ENCODE data around the gene CRKL.
A peak's percentile ranks its signal among the peaks of the same experiment; 100 is the strongest.
"Not testable (repeated sequence)": the region's sequence is repeated elsewhere in the genome, so short reads cannot be mapped to it uniquely, and the experiment has no call there.

The CRKL gene

GRCh38 chr22:20918663-20919218, 1.5 kb downstream of the CRKL start:
- Histone ChIP-seq H3K36me3 (ENCODE audit: control insufficient read depth, insufficient read depth, low read length) (no peaks in the 10 kb centered on the region), H3K27me3 (ENCODE audit: control insufficient read depth, insufficient read depth, low read length, poor library complexity, severe bottlenecking) (no peaks in the 10 kb centered on the region), H3K4me3 (ENCODE audit: insufficient read depth, low read depth, low read length) (peak overlapping the region; percentile 77), H3K9me3 (ENCODE audit: control insufficient read depth, low read length) (no peaks in the 10 kb centered on the region), H3K27ac (ENCODE audit: insufficient read depth, low read depth, low read length, poor library complexity, severe bottlenecking) (no peak overlapping the region), H3K4me1 (ENCODE audit: control insufficient read depth, insufficient read depth, low read length) (peaks cover 5% of the 10 kb centered on the region)
- 2% methylated on average over 16 to 17 of the region's 19 CpGs for WGBS, 2 experiments

GRCh38 chr22:20919718-20920117, 2.5 kb downstream of the CRKL start:
- Histone ChIP-seq H3K27ac (ENCODE audit: insufficient read depth, low read depth, low read length, poor library complexity, severe bottlenecking) (no peak overlapping the region), H3K4me1 (ENCODE audit: control insufficient read depth, insufficient read depth, low read length) (peaks cover 5% of the 10 kb centered on the region), H3K9me3 (ENCODE audit: control insufficient read depth, low read length) (no peaks in the 10 kb centered on the region), H3K36me3 (ENCODE audit: control insufficient read depth, insufficient read depth, low read length) (no peaks in the 10 kb centered on the region), H3K27me3 (ENCODE audit: control insufficient read depth, insufficient read depth, low read length, poor library complexity, severe bottlenecking) (no peaks in the 10 kb centered on the region), H3K4me3 (ENCODE audit: insufficient read depth, low read depth, low read length) (peak overlapping the region; percentile 77)
- 31 to 38% methylated on average over 1 of the region's 4 CpGs for WGBS, 2 experiments

- 80 to 82% methylated on average over 3 of the region's 3 CpGs for WGBS, 2 experiments
- H3K4me3 ChIP-seq (ENCODE audit: insufficient read depth, low read depth, low read length) = peak overlapping the region; percentile 77
Measured at GRCh38 chr22:20920881-20921203, 3.6 kb downstream of the CRKL start.

GRCh38 chr22:20922141-20922751, 5.0 kb downstream of the CRKL start:
- H3K27me3 ChIP-seq (ENCODE audit: control insufficient read depth, insufficient read depth, low read length, poor library complexity, severe bottlenecking) = no peaks in the 10 kb centered on the region
- H3K4me3 ChIP-seq (ENCODE audit: insufficient read depth, low read depth, low read length) = no peak overlapping the region
- no peaks in the 10 kb centered on the region for H3K9me3 ChIP-seq (ENCODE audit: control insufficient read depth, low read length)
- no peak overlapping the region for H3K27ac ChIP-seq (ENCODE audit: insufficient read depth, low read depth, low read length, poor library complexity, severe bottlenecking)
- peaks cover 13% of the 10 kb centered on the region for H3K4me1 ChIP-seq (ENCODE audit: control insufficient read depth, insufficient read depth, low read length)
- H3K36me3 ChIP-seq (ENCODE audit: control insufficient read depth, insufficient read depth, low read length) = peaks cover 3% of the 10 kb centered on the region
- 65 to 66% methylated on average over 3 of the region's 3 CpGs for WGBS, 2 experiments

More at GRCh38 chr22:20920881-20921203, 3.6 kb downstream of the CRKL start:
- Histone ChIP-seq H3K27me3 (ENCODE audit: control insufficient read depth, insufficient read depth, low read length, poor library complexity, severe bottlenecking) (no peaks in the 10 kb centered on the region), H3K9me3 (ENCODE audit: control insufficient read depth, low read length) (no peaks in the 10 kb centered on the region), H3K4me1 (ENCODE audit: control insufficient read depth, insufficient read depth, low read length) (peaks cover 10% of the 10 kb centered on the region), H3K36me3 (ENCODE audit: control insufficient read depth, insufficient read depth, low read length) (peaks cover 3% of the 10 kb centered on the region), H3K27ac (ENCODE audit: insufficient read depth, low read depth, low read length, poor library complexity, severe bottlenecking) (no peak overlapping the region)

- Histone ChIP-seq H3K27me3 (ENCODE audit: control insufficient read depth, insufficient read depth, low read length, poor library complexity, severe bottlenecking) (no peaks in the 10 kb centered on the region), H3K9me3 (ENCODE audit: control insufficient read depth, low read length) (no peaks in the 10 kb centered on the region), H3K4me1 (ENCODE audit: control insufficient read depth, insufficient read depth, low read length) (peaks cover 13% of the 10 kb centered on the region), H3K4me3 (ENCODE audit: insufficient read depth, low read depth, low read length) (no peak overlapping the region), H3K27ac (ENCODE audit: insufficient read depth, low read depth, low read length, poor library complexity, severe bottlenecking) (no peak overlapping the region), H3K36me3 (ENCODE audit: control insufficient read depth, insufficient read depth, low read length) (peaks cover 3% of the 10 kb centered on the region)
- WGBS, 2 experiments = 78 to 80% methylated on average over 2 of the region's 2 CpGs
Measured at GRCh38 chr22:20926243-20926642, 9.0 kb downstream of the CRKL start.

GRCh38 chr22:20927940-20928572, 10.8 kb downstream of the CRKL start:
- Histone ChIP-seq H3K9me3 (ENCODE audit: control insufficient read depth, low read length) (no peaks in the 10 kb centered on the region), H3K4me1 (ENCODE audit: control insufficient read depth, insufficient read depth, low read length) (peaks cover 9% of the 10 kb centered on the region), H3K4me3 (ENCODE audit: insufficient read depth, low read depth, low read length) (no peak overlapping the region), H3K27ac (ENCODE audit: insufficient read depth, low read depth, low read length, poor library complexity, severe bottlenecking) (no peak overlapping the region), H3K36me3 (ENCODE audit: control insufficient read depth, insufficient read depth, low read length) (peaks cover 3% of the 10 kb centered on the region), H3K27me3 (ENCODE audit: control insufficient read depth, insufficient read depth, low read length, poor library complexity, severe bottlenecking) (no peaks in the 10 kb centered on the region)
- WGBS, 2 experiments = 93 to 97% methylated on average over 4 of the region's 4 CpGs

GRCh38 chr22:20928573-20928967, 11.4 kb downstream of the CRKL start:
- H3K36me3 ChIP-seq (ENCODE audit: control insufficient read depth, insufficient read depth, low read length) = peaks cover 3% of the 10 kb centered on the region
- H3K27ac ChIP-seq (ENCODE audit: insufficient read depth, low read depth, low read length, poor library complexity, severe bottlenecking) = no peak overlapping the region
- H3K27me3 ChIP-seq (ENCODE audit: control insufficient read depth, insufficient read depth, low read length, poor library complexity, severe bottlenecking) = no peaks in the 10 kb centered on the region
- no peak overlapping the region for H3K4me3 ChIP-seq (ENCODE audit: insufficient read depth, low read depth, low read length)
- H3K4me1 ChIP-seq (ENCODE audit: control insufficient read depth, insufficient read depth, low read length) = peaks cover 9% of the 10 kb centered on the region
- H3K9me3 ChIP-seq (ENCODE audit: control insufficient read depth, low read length) = no peaks in the 10 kb centered on the region
- 93 to 98% methylated on average over 2 to 4 of the region's 4 CpGs for WGBS, 2 experiments

GRCh38 chr22:20930004-20930403, 12.8 kb downstream of the CRKL start:
- Histone ChIP-seq H3K9me3 (ENCODE audit: control insufficient read depth, low read length) (no peaks in the 10 kb centered on the region), H3K4me3 (ENCODE audit: insufficient read depth, low read depth, low read length) (no peak overlapping the region), H3K27me3 (ENCODE audit: control insufficient read depth, insufficient read depth, low read length, poor library complexity, severe bottlenecking) (no peaks in the 10 kb centered on the region), H3K36me3 (ENCODE audit: control insufficient read depth, insufficient read depth, low read length) (peaks cover 10% of the 10 kb centered on the region), H3K4me1 (ENCODE audit: control insufficient read depth, insufficient read depth, low read length) (peaks cover 9% of the 10 kb centered on the region), H3K27ac (ENCODE audit: insufficient read depth, low read depth, low read length, poor library complexity, severe bottlenecking) (no peak overlapping the region)
- WGBS, 2 experiments = 96 to 100% methylated on average over 1 of the region's 1 CpG

GRCh38 chr22:20930435-20930834, 13.2 kb downstream of the CRKL start:
- not testable (repeated sequence) for H3K4me3 ChIP-seq (ENCODE audit: insufficient read depth, low read depth, low read length); H3K9me3 ChIP-seq (ENCODE audit: control insufficient read depth, low read length); H3K27ac ChIP-seq (ENCODE audit: insufficient read depth, low read depth, low read length, poor library complexity, severe bottlenecking); H3K27me3 ChIP-seq (ENCODE audit: control insufficient read depth, insufficient read depth, low read length, poor library complexity, severe bottlenecking); H3K4me1 ChIP-seq (ENCODE audit: control insufficient read depth, insufficient read depth, low read length)
- 96 to 97% methylated on average over 12 of the region's 12 CpGs for WGBS, 2 experiments
- peaks cover 14% of the 10 kb centered on the region for H3K36me3 ChIP-seq (ENCODE audit: control insufficient read depth, insufficient read depth, low read length)

GRCh38 chr22:20931126-20931654, 14.0 kb downstream of the CRKL start:
- H3K4me3 ChIP-seq (ENCODE audit: insufficient read depth, low read depth, low read length) = no peak overlapping the region
- no peaks in the 10 kb centered on the region for H3K4me1 ChIP-seq (ENCODE audit: control insufficient read depth, insufficient read depth, low read length)
- WGBS, 2 experiments = 89 to 96% methylated on average over 4 of the region's 4 CpGs
- peaks cover 17% of the 10 kb centered on the region for H3K36me3 ChIP-seq (ENCODE audit: control insufficient read depth, insufficient read depth, low read length)
- no peak overlapping the region for H3K27ac ChIP-seq (ENCODE audit: insufficient read depth, low read depth, low read length, poor library complexity, severe bottlenecking)
- H3K9me3 ChIP-seq (ENCODE audit: control insufficient read depth, low read length) = no peaks in the 10 kb centered on the region
- H3K27me3 ChIP-seq (ENCODE audit: control insufficient read depth, insufficient read depth, low read length, poor library complexity, severe bottlenecking) = no peaks in the 10 kb centered on the region

Data from ectodermal cell (in vitro differentiated cells).